Measurements from ENCODE around the gene BDKRB2.
"Not testable (repeated sequence)": the region's sequence is repeated elsewhere in the genome, so short reads cannot be mapped to it uniquely, and the experiment has no call there.

Gene BDKRB2

GRCh38 chr14:96229315-96229714, 24.7 kb downstream of the BDKRB2 start:
- Mint-ChIP-seq H3K4me3 (no peak overlapping the region), H3K27ac (no peak overlapping the region), H3K36me3 (ENCODE audit: insufficient read depth) (no peaks in the 10 kb centered on the region), H3K9me3 (peaks cover 0 to 2% of the 10 kb centered on the region in 2 donors), H3K27me3 (peaks cover 33 to 55% of the 10 kb centered on the region in 2 donors), H3K4me1 (ENCODE audit: low read depth in 2 of 2) (no peaks in the 10 kb centered on the region)
- DNase-seq (no peak), ATAC-seq (replicated peaks) (no peak)

GRCh38 chr14:96231056-96231455, 26.4 kb downstream of the BDKRB2 start:
- no peak for DNase-seq
- H3K4me1 Mint-ChIP-seq (ENCODE audit: low read depth in 2 of 2) = no peaks in the 10 kb centered on the region
- ATAC-seq (replicated peaks) = no peak
- H3K27ac Mint-ChIP-seq = no peak overlapping the region
- H3K9me3 Mint-ChIP-seq = peaks cover 0 to 2% of the 10 kb centered on the region in 2 donors
- H3K36me3 Mint-ChIP-seq (ENCODE audit: insufficient read depth) = no peaks in the 10 kb centered on the region
- H3K4me3 Mint-ChIP-seq = no peak overlapping the region
- peaks cover 31 to 37% of the 10 kb centered on the region in 2 donors for H3K27me3 Mint-ChIP-seq

GRCh38 chr14:96231526-96232130, 27.0 kb downstream of the BDKRB2 start:
- ATAC-seq (replicated peaks) = no peak
- H3K9me3 Mint-ChIP-seq = peaks cover 0 to 2% of the 10 kb centered on the region in 2 donors
- H3K27me3 Mint-ChIP-seq = peaks cover 31 to 34% of the 10 kb centered on the region in 2 donors
- H3K4me3 Mint-ChIP-seq = no peak overlapping the region
- H3K4me1 Mint-ChIP-seq (ENCODE audit: low read depth in 2 of 2) = no peaks in the 10 kb centered on the region
- no peak for DNase-seq
- no peak overlapping the region for H3K27ac Mint-ChIP-seq
- no peaks in the 10 kb centered on the region for H3K36me3 Mint-ChIP-seq (ENCODE audit: insufficient read depth)

GRCh38 chr14:96232506-96232905, 27.9 kb downstream of the BDKRB2 start:
- H3K27me3 Mint-ChIP-seq = peaks cover 29 to 31% of the 10 kb centered on the region in 2 donors
- H3K36me3 Mint-ChIP-seq (ENCODE audit: insufficient read depth) = no peaks in the 10 kb centered on the region
- no peak overlapping the region for H3K4me3 Mint-ChIP-seq
- no peak overlapping the region for H3K27ac Mint-ChIP-seq
- ATAC-seq (replicated peaks) (no peak), DNase-seq (no peak)
- no peaks in the 10 kb centered on the region for H3K4me1 Mint-ChIP-seq (ENCODE audit: low read depth in 2 of 2)
- H3K9me3 Mint-ChIP-seq = peaks cover 0 to 2% of the 10 kb centered on the region in 2 donors

GRCh38 chr14:96233661-96234060, 29.0 kb downstream of the BDKRB2 start:
- Mint-ChIP-seq H3K36me3 (ENCODE audit: insufficient read depth) (no peaks in the 10 kb centered on the region), H3K27ac (no peak overlapping the region), H3K27me3 (peaks cover 19 to 24% of the 10 kb centered on the region in 2 donors), H3K9me3 (no peaks in the 10 kb centered on the region), H3K4me3 (no peak overlapping the region), H3K4me1 (ENCODE audit: low read depth in 2 of 2) (no peaks in the 10 kb centered on the region)
- DNase-seq = no peak
- ATAC-seq (replicated peaks) = no peak

- H3K4me1 Mint-ChIP-seq (ENCODE audit: low read depth in 2 of 2) = no peaks in the 10 kb centered on the region
These were observed 30.8 kb downstream of the BDKRB2 start for GRCh38 chr14:96235426-96235825.

GRCh38 chr14:96237641-96238040, 33.0 kb downstream of the BDKRB2 start:
- H3K27ac Mint-ChIP-seq = no peak overlapping the region
- DNase-seq = no peak
- H3K9me3 Mint-ChIP-seq = no peaks in the 10 kb centered on the region
- H3K4me1 Mint-ChIP-seq (ENCODE audit: low read depth in 2 of 2) = no peaks in the 10 kb centered on the region
- H3K4me3 Mint-ChIP-seq = no peak overlapping the region
- peaks cover 3% of the 10 kb centered on the region for H3K36me3 Mint-ChIP-seq (ENCODE audit: insufficient read depth)
- peaks cover 17 to 18% of the 10 kb centered on the region in 2 donors for H3K27me3 Mint-ChIP-seq
- ATAC-seq (replicated peaks) = no peak

More at GRCh38 chr14:96235426-96235825, 30.8 kb downstream of the BDKRB2 start:
- Mint-ChIP-seq H3K27me3 (peaks cover 17 to 19% of the 10 kb centered on the region in 2 donors), H3K4me3 (no peak overlapping the region), H3K36me3 (ENCODE audit: insufficient read depth) (no peaks in the 10 kb centered on the region), H3K27ac (no peak overlapping the region), H3K9me3 (no peaks in the 10 kb centered on the region)
- ATAC-seq (replicated peaks) (no peak), DNase-seq (no peak)

GRCh38 chr14:96238676-96239265, 34.1 kb downstream of the BDKRB2 start:
- Mint-ChIP-seq H3K9me3 (no peaks in the 10 kb centered on the region), H3K4me3 (no peak overlapping the region), H3K27me3 (peaks cover 11 to 17% of the 10 kb centered on the region in 2 donors), H3K27ac (no peak overlapping the region), H3K36me3 (ENCODE audit: insufficient read depth) (peaks cover 3% of the 10 kb centered on the region), H3K4me1 (ENCODE audit: low read depth in 2 of 2) (no peaks in the 10 kb centered on the region)
- DNase-seq (no peak), ATAC-seq (replicated peaks) (no peak)

GRCh38 chr14:96239711-96240141, 35.1 kb downstream of the BDKRB2 start:
- DNase-seq (no peak), ATAC-seq (replicated peaks) (no peak)
- H3K4me1 Mint-ChIP-seq (ENCODE audit: low read depth in 2 of 2) = no peaks in the 10 kb centered on the region
- no peak overlapping the region for H3K4me3 Mint-ChIP-seq
- peaks cover 3% of the 10 kb centered on the region for H3K36me3 Mint-ChIP-seq (ENCODE audit: insufficient read depth)
- no peaks in the 10 kb centered on the region for H3K9me3 Mint-ChIP-seq
- H3K27ac Mint-ChIP-seq = no peak overlapping the region
- H3K27me3 Mint-ChIP-seq = peaks cover 2 to 17% of the 10 kb centered on the region in 2 donors

- no peaks in the 10 kb centered on the region for H3K9me3 Mint-ChIP-seq
- no peak overlapping the region for H3K4me3 Mint-ChIP-seq
- peaks cover 9 to 25% of the 10 kb centered on the region in 2 donors for H3K27me3 Mint-ChIP-seq
- H3K4me1 Mint-ChIP-seq (ENCODE audit: low read depth in 2 of 2) = no peaks in the 10 kb centered on the region
- H3K27ac Mint-ChIP-seq = no peak overlapping the region
- peaks cover 3% of the 10 kb centered on the region for H3K36me3 Mint-ChIP-seq (ENCODE audit: insufficient read depth)
- ATAC-seq (replicated peaks) (no peak), DNase-seq (no peak)
These were observed 36.0 kb downstream of the BDKRB2 start for GRCh38 chr14:96240641-96241040.

GRCh38 chr14:96242126-96242525, 37.5 kb downstream of the BDKRB2 start:
- Mint-ChIP-seq H3K27me3 (peaks cover 10 to 38% of the 10 kb centered on the region in 2 donors), H3K27ac (no peak overlapping the region), H3K4me3 (no peak overlapping the region), H3K4me1 (ENCODE audit: low read depth in 2 of 2) (no peaks in the 10 kb centered on the region), H3K36me3 (ENCODE audit: insufficient read depth) (peaks cover 3% of the 10 kb centered on the region), H3K9me3 (no peaks in the 10 kb centered on the region)
- DNase-seq (no peak), ATAC-seq (replicated peaks) (no peak)

- H3K9me3 Mint-ChIP-seq = no peaks in the 10 kb centered on the region
- H3K27me3 Mint-ChIP-seq = peaks cover 11 to 55% of the 10 kb centered on the region in 2 donors
- no peaks in the 10 kb centered on the region for H3K4me1 Mint-ChIP-seq (ENCODE audit: low read depth in 2 of 2)
- H3K36me3 Mint-ChIP-seq (ENCODE audit: insufficient read depth) = peaks cover 3% of the 10 kb centered on the region
- H3K27ac Mint-ChIP-seq = no peak overlapping the region
- no peak for DNase-seq
- no peak overlapping the region for H3K4me3 Mint-ChIP-seq
- no peak for ATAC-seq (replicated peaks)
These were observed 39.1 kb downstream of the BDKRB2 start for GRCh38 chr14:96243785-96244184.

- ATAC-seq (replicated peaks); H3K27ac Mint-ChIP-seq: not testable (repeated sequence)
- peaks cover 24 to 68% of the 10 kb centered on the region in 2 donors for H3K27me3 Mint-ChIP-seq
These were observed 40.4 kb downstream of the BDKRB2 start for GRCh38 chr14:96245074-96245473.

More at GRCh38 chr14:96245074-96245473, 40.4 kb downstream of the BDKRB2 start:
- H3K9me3 Mint-ChIP-seq; H3K4me3 Mint-ChIP-seq; H3K4me1 Mint-ChIP-seq (ENCODE audit: low read depth in 2 of 2); DNase-seq; H3K36me3 Mint-ChIP-seq (ENCODE audit: insufficient read depth): not testable (repeated sequence)

All from effector memory CD8-positive, alpha-beta T cell (primary cell).